GM21526 (cell line): ENCODE data around the gene ZNF223.
A peak's percentile ranks its signal among the peaks of the same experiment; 100 is the strongest.

Source experiments
- ATAC-seq: cut with Tn5 transposase; IDR thresholded peaks from one replicate; pipeline ENCODE4 v1.9.1; 2021; ENCODE audit warnings: moderate library complexity; ENCODE audit not compliant: unreplicated experiment, low FRiP score

Gene ZNF223

GRCh38 chr19:44069415-44069814 lies 17.6 kb downstream of the ZNF223 start:
- ATAC-seq: no peak

DNA sequence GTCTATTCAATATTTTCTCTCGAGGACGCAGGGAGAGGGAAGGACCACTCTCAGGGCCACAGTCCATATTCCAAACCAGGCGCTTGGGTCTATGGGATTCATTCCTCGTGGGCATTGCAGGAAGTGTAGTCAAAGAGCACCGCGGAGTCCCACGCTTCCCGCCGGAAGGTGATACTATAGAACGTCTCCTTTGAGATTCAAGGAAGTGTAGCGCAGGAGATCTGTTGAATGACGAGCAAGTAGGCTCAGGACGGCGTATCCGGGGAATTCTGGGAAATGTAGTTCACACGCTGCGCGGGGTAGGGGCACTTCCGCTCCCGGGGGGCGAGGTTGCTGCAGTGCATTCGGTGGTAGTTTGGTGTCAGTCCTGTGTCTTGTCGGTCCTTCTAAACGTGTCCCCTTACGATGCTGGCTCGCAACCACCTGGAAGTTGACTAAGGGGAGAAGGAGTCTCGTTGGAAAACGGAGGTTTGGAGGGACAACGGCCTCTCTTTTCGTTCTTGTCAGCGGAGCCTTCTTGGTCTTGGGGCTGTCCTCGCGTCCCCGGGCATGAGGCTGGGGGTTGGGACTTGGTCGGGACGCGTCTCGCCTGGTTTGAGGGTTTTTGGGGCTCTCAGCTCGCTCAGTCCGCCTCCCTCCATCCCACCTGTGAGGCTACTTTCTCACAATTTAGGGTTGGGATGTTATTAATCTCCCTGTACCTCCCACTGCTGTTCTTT lies 20.1 kb downstream of the ZNF223 start, which contains the start of gene ZNF284:
Gene ZNF284 (plus strand): TSS at position 336 of the 719 bp plus-strand sequence. CDS start 4,231 bp downstream, outside the sequence.
- peak; percentile 85 for ATAC-seq

GRCh38 chr19:44072543-44073401 lies 20.9 kb downstream of the ZNF223 start:
- no peak for ATAC-seq

- no peak for ATAC-seq
These were observed 24.5 kb downstream of the ZNF223 start for GRCh38 chr19:44076325-44076724.

- ATAC-seq: no peak
These were observed 40.3 kb downstream of the ZNF223 start for GRCh38 chr19:44092108-44092507.

- peak; percentile 75 for ATAC-seq
These were observed 42.3 kb downstream of the ZNF223 start, which contains the start of gene ZNF224 for GRCh38 chr19:44093931-44094765. Gene ZNF224, plus strand, starts transcription at chr19:44094361. Its CDS starts 3,513 bp downstream, at chr19:44097874.

DNA sequence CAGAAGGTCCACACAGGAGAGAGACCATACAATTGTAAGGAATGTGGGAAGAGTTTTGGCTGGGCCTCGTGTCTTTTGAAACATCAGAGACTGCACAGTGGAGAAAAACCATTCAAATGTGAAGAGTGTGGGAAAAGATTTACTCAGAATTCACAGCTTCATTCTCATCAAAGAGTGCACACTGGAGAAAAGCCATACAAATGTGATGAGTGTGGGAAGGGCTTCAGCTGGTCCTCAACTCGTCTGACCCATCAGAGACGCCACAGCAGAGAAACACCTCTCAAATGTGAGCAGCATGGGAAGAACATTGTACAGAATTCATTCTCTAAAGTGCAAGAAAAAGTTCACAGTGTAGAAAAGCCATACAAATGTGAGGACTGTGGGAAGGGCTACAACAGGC lies 55.9 kb downstream of the ZNF223 start:
- no peak for ATAC-seq

DNA sequence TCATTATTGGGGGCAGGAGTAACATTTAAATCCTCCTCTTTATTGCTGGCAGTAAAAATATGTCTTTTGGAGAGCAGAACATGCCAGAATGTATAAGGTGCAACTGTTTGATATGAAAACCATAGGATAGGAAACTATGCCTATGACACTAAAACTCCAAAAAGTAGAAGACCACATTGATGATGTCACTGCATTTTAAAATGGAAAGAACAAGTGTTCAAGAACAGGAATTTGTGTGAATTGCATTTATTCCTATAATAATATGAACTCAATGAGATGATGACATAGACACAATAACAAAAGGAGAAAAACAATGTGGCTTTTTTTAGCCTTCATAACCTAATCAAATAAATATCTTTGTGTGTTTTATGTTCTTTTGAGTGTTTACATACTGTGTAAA lies 57.6 kb downstream of the ZNF223 start:
- no peak for ATAC-seq

DNA sequence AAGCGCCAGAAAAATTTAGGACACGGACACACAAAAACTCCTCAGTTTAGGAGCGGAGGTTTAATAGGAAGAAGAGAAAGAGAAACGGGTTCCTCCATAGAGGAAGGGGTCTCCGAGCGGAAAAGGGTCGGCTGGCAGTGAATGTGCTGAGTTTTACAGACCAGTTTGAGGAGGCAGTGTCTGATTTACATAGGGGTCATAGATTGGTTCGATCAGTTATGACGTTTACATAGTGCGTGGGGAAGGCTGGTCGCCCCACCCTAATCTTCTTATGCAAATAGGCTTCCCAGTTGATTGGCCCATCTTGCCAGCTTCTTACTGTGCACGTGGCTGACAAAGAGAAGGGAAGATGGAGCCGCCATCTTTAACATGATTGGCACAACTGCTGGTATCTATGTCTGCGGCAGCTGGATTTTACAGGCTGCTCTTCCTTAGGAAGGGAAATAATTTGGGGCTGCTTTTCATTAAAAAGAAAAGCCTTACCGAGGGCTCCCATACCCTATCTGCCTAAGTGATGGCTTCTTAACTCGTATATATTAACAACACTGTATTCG lies 60.2 kb downstream of the ZNF223 start:
- ATAC-seq: no peak

DNA sequence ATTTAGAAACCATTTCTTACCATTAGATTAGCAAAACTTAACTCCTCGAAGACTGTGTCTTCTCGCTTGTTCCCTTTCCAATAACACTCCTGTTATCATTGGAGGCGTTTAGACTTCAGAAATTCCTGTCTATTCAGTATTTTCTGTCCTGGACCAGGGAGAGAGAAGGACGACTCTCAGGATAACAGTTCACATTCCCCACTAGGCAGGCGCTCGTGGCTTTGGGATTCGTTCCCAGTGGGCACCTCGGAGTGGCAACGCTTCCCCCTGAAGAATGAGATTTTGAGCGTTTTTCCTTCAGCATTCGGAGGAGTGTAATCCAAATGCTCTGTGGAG lies 60.9 kb downstream of the ZNF223 start:
- peak; percentile 5 for ATAC-seq

- peak; percentile 88 for ATAC-seq
These were observed 61.4 kb downstream of the ZNF223 start, which contains the start of gene ZNF225 for GRCh38 chr19:44113138-44113783. Gene ZNF225, plus strand, starts transcription at chr19:44113399. Its CDS starts 2,429 bp downstream, at chr19:44115828.

GRCh38 chr19:44113784-44114390 lies 62.1 kb downstream of the ZNF223 start:
- ATAC-seq: no peak
